Astrocyte of the hippocampus (primary cell): ENCODE data around the gene PSMF1.

ENCODE experiments used
- DNase-seq: peaks from one replicate; pipeline ENCODE4 v3.0.0; 2011; ENCODE audit warnings: low read depth, low spot score

PSMF1 gene

DNA sequence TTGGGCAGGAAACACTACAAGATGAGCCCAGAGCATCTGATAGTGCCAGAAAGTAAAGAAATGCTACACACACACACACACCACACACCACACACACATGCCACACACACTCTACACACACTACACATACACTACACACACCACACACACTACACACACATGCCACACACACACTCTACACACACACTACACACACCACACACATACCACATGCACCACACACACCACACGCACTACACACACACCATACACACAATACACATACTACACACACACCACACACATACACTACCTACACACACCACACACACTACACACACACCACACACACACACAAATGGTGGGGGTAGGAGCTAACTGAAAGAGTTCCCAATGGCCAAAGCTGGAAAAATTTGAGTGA is 69.9 kb downstream of the PSMF1 start:
- DNase-seq, result no peak

DNA sequence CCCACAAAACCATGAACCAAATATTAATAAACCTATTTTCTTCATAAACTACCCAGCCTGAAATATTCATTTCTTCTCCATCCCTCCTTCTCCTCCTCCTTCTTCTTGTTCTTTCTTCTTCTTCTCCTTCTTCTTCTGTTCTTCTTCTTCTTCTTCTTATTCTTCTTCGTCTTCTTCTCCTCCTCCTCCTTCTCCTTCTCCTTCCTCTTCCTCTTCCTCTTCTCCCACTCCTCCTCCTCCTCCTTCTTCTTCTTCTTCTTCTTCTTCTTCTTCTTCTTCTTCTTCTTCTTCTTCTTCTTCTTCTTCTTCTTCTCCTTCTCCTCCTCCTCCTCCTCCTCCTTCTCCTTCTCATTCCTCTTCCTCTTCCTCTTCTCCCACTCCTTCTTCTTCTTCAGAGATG is 71.4 kb downstream of the PSMF1 start:
- DNase-seq, result no peak

DNA sequence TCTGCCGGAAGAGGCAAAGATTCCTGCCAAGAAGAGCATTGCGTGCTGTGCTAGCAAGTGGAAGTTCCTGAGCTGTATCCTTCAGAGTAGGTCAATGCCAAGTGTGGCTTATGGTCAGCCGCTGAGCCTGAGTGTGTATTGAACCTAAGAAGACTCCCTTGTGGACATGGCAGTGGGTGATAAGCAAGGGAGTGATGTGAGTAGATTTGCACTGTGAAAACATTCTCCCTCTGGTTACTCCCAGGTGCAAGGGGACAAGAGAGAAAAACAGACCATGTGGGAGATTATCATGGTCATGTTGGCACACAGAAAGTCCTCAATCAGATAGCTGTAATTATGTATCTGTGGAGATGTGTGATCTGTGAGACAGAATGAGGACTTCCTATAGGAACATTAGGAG is 72.4 kb downstream of the PSMF1 start:
- DNase-seq, result no peak

DNA sequence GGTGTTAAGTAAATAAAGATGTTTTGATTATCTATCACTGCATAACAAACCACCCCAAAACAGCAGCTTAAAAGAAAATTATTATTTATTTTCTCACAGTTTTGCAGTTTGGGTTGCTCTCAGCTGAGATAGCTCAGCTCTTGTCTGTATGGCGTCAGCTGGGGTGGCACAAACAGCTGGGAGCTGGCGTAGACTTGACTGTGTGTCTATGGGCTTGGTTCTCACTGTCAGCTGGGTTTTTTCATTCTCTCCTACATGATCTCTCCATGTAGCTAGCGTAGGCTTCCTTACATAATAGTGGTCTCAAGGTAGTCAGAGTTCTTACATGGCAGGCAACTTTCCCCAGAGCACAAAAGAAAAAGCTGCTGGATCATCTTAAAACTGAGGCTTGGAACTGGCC is 72.9 kb downstream of the PSMF1 start:
- DNase-seq, result no peak

DNA sequence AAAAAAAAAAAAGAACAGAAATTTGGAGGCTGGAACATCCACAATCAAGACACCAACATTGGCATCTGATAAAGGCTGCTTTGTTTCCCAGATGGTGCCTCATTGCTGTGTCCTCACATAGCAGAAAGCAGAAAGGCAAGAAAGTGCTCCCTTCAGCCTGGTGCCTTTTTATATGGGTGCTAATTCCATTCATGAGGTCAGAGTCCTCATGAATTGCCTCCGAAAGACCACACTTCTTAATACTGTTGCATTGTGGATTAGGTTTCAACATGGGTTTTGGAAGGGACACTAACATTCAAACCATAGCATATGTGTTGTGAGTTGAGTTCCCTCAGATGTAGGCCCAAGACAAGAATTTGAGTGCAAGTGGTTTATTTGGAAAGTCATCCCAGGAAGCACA is 76.8 kb downstream of the PSMF1 start:
- no peak for DNase-seq

DNA sequence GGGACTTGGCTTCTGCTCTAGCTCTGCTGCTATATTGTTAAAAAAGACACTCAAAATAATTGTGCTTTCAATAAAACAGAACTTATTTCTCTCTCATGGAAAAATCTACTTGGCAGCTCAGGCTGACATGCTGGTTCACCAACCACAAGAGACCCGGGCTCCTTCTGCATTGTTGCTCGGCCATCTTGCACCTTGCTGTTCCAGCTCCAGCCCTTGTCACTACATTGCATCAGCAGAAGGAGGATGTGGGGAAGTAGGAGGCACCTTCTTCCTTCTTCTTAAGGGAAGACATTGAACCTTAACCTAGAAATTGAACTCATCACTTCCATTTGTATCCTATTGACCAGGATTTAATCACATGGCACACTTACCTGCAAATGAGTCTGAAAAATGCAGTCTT is 78.2 kb downstream of the PSMF1 start:
- no peak for DNase-seq

DNA sequence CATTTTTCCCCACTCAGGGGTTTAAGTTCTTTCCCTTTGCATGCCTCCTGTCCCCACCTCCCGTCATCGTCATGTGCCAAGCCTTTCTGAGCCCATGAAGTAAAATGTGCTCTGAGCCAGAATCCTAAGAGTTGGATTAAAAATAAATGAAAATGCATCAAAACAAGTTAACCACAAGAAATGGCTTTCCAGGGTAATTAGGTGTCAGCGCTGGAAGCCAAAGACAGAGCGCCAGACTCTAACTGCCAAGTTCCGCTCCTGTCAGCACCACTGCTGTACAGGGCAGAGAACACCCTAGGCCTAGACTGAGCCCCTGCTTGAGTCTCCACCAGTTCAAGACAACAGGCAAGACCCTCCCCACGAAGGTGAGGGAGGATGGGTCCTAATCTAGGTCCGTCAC is 79.4 kb downstream of the PSMF1 start:
- no peak for DNase-seq

DNA sequence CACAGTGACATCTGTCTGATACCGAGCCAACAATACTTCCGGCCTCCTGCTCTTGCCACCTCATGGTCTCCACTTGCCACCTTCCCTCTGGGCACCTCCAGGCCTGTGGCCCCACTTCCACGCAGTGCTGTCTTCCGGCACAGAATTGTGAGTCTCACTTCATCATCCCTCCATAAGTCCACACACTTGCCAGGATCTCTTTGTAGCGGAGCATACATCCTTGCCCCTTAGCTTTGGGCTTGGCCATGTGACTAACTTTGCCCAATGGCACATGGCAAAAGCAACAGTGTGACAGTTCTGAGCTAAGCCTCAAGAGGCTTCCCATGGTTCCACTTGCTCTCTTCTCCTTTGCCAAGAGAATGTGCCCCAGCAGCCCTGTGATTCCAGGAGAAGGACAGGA is 80.3 kb downstream of the PSMF1 start:
- no peak for DNase-seq

DNA sequence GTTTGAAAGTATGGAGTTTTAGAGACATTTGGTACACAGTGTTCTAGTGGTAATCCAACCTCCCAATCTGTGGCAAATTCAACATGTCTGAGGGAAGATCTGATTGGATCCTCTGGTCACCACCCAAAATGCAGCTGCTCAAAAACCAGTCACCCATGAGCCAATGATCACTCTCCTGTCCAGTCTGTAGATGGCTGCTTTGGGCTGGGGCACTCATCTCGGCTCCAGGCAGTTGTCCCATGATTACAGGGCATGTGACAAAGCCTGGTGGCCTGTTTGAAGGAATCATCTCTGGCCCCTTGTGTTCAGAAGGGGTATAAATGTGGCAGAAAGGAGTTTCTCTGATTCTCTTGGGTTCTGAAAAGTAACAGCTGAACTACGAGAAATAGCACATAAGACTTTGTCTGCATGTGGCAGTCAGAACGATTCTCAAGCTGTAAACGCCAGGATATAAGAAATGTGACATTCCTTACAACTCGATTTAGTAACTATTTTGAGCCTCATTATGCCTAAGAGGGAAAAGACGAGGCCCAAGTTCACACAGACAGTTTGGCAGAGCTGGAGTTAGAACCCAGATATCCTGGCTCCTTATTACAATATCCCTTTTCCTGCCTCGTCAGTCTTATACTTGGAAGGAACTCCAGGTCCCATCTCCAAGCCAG is 80.9 kb downstream of the PSMF1 start:
- DNase-seq, result no peak

DNA sequence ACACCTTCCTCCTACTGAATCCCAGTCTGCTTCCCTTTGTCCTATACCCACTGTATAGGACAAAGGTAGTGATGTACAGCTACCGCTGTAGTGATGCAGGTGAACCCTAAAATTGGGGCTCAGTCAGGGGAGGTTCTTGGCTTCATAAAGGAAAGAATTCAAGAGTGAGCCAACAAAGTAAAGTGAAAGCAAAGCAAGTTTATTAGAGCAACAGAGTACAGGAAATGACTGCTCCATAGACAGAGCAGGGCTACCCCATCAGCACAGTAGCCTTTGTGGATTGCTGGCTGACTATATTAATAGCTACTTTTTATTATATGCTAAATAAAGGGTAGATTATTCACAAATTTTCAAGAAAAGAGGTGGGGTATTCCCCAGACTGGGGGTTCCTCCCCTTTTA is 81.6 kb downstream of the PSMF1 start:
- no peak for DNase-seq

DNA sequence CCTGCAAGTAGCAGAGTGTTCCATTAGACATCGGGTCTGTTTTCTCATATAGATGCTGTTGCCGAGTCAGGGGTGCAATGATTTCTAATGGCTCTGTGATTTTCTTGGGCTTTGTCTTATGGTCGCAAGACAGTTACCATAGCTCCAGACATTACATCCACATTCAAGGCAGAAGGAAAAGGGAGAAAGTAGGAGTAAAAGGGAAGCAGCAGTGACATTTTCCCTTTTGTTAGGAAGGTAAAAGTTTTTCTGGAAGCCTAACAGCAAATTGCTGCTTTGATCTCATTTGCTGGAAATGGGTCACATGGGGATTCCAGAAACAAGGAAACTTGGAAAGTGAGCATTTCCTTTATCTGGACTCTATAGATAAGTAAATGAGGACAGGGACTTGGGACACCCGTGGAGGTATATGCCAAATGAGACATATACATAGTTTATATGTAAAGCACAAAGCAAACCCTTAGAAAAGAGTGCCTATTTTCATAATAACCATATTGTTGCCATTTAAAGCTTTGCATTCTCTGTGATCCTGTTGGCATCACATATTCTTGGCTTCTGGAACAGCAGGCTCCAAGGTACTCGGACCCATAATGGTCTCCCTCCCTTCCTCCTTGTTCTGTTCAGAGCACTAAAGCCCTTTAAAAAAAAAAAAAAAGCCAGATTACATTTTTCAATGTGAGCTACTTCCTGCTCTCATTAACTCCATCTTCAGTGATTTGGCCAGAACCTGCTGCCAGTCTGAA is 84.5 kb downstream of the PSMF1 start, which contains the start of gene C20orf202:
Gene C20orf202 (plus strand): TSS at position 693 of the 743 bp plus-strand sequence. CDS start 132 bp downstream, outside the sequence.
- no peak for DNase-seq

DNA sequence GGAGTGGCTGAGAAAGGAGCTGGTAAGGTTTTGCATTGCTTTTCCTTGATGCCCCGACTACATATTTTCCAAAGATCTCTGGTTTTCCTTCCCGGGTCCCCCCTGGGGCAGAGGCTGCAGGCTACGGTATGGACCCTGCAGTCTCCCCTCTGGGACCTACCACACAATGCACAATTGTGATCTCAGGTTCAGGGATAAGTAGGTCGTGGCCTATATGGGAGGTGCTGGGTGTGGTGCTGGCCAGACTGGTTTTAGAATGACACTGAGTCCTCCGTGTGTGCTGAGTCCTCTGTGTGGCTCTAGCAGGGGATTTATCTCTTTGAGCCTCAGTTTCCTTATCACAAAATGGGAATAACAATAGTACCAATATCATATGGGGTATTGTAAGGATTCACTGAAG is 85.2 kb downstream of the PSMF1 start:
- no peak for DNase-seq

DNA sequence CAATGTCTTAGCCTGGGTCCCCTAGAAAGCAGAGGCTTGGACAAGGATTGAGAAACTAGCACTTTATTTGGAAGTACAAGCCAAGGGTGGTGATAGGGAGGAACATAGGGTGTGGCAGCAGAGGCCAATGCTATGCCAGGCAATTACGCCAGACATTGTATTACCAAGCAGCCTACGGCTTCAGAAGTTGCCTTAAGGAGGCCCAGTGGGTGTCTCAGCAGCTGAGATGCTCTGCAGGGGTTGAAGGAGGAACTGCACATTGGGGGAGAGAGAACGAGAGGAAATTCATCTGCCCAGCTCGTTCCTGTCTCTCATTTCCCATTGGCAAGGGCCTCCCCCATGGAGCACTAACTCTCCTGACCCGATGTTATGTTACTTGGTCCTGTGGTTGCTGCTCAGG is 85.7 kb downstream of the PSMF1 start:
- no peak for DNase-seq

DNA sequence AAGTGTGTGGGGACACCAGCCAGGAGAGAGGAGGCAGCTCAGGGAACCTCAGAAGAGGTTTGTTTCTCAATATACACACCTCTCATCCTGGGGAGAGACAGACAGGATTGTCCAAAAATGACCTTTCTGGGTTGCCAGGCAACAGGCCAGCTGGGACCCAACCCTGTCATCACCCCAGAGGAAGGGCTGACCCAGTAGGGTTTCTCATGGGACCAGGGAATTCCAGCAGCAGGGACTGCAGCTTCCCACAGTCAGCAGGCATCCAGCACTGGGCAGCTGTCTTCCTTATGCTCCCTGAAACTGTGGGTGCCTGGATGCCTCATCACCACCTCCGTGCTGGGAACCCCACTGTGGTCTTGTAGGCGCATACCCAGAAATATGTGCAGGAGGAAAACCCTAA is 86.2 kb downstream of the PSMF1 start:
- no peak for DNase-seq

DNA sequence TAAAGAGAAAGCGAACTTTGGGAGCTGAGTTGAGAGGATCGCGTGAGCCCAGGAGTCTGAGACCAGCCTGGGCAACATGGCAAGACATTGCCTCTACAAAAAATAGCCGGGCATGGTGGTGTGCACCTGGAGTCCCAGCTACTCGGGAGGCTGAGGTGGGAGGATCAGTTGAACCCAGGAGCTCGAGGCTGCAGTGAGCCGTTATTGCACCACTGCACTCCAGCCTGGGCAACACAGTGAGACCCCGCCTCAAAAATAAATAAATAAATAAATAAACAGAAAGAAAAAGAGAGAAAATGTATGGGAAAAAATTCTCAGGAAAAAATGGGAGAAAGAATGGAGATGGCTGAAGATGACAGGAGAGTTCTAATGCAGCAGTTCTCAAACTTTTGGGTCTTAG is 87.4 kb downstream of the PSMF1 start:
- DNase-seq, result no peak

DNA sequence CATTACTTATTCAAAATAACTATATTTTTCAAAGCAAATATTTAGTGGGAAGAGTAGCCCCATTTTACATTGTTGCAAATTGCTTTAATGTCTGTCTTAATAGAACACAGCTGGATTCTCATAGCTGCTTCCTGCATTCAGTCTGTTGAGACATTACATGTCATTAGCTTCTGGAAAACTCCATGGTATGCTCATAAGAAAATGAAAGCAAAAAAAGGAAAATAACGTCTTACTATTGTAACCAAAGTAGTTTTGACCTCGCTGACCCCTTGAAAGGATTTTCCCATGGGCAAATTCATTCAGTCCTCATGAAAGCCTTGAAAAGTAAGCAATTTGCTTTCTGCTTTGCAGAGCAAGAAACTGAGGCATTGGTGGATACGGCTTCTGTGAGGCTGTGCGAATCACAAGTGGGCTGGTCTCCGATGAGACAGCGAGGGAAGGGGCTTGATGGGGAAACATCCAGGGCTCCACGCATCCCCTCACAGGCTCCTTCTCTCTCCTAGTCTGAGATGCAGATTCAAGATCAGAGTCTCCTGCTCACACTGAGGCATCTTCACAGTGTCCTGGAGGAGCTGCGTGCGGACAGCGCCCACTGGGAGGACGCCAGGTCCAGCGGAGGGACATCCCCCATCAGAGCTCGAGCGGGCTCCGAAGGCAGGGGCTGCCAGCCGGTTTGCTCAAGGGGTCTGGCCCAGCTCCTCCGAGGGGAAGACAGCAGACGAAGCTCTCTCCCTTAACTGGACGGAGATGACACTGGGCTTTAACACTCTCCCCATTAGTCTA is 88.2 kb downstream of the PSMF1 start:
- DNase-seq, result no peak

DNA sequence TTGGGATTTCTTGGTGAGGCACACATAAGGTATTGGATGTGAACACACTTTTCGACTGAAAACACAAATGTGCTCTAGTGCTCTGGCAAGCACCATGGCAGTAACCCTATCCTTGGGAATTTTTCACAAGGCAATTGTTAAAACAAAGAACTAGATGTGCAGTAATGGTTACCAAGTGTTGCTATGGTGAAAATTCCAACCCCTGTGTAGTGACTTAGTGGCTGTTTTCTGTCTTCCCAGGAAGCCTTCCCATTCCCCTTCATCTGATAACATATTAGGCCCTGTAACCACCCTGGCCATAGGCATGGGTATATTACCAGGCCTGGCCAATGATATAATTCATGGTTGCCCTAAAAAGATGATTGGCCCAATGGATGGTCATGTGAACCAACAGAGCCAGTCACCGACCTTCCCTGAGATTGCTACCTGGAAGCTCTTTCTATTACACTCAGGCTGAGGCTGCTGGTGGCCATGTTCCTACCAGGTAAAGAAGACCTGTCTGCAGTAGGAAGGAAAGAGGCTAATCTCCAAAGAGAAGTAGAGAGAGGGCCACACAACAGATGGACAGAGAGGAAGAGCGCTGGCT is 89.0 kb downstream of the PSMF1 start:
- no peak for DNase-seq

DNA sequence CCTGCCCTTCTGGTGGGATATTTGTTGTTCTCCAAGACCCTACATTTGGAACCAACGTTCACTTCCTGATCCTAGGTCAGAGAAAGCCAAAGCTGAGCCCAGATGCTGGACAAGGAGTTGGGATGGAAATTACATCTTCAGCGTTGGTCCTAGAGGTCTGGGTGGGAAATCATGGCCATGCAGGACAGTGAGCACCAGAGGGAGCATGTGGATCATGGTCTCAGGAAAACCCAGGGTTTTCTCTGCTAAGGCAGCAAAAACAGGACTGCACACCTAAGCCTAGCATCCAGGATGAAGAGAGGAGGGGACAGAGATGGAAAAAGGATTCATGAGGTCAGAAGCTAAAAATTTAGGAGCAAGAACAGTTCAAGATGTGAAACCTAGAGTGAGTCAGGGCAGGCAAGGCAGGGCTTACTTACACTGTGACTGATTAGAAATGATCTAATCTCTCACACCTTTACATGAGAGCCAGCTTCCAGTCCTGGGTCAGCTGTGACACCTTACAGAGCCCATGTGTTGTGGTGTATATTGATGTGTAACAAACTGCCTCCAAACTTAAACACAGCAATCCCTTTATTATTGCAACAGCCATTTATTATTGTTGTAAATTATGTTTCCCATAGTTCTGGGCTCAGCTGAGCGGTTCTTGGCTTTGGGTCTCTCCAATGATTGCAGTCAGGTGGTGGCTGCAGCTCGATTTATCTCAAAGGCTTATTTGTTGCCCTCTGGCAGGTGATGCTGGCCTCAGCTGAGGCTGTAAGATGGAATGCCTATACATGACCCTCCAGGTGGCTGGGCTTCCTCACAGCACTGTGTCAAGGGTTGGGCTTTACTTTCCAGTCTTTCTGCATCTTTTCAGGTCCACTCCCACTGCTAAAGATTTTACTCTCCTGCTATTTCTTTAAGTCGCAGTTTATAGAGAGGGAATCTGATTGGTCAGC is 91.3 kb downstream of the PSMF1 start:
- DNase-seq, result no peak

DNA sequence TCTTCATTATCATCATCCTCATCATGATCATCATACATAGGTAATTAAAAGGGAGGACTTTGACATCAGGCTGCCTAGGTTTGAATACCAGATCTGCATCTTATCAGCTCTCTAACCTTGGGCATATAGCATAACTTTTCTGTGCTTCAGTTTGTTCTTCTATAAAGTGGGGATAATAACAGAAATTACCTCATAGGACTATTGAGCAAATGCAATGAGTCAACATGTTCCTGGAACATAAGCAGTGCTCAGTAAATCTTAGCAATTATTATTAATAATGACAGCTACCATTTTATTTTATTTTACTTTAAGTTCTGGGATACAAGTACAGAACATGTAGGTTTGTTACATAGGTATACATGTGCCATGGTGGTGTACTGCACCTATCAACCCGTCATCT is 92.1 kb downstream of the PSMF1 start:
- DNase-seq, result no peak

DNA sequence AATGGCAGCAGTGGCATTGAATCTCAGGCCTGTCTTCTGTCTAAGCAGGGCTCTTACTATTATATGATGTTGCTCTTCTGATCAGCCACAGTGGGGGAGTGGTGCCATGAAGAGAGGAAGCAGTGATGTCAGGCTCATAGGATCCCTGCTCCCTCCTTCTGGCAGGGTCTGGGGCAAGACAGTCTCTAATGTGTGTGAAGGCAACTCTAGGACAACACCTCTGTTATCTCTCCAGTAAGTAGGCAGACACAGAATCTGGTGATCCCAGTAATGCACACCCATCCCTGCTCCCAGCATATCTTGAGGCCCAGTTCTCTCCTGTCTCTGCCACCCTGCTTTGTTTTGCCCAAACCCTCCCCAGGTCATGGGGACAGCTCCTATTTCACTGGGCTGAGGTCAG is 93.6 kb downstream of the PSMF1 start:
- DNase-seq, result no peak
